NCI-H2227 (cell line): Measurements from ENCODE around the gene PTGER3.

ENCODE experiments used
- DNase-seq: peaks from one replicate; lab custom pipeline; 2025; ENCODE audit not compliant: unreplicated experiment; lab: John Stamatoyannopoulos, UW

The PTGER3 gene

GRCh38 chr1:71047635-71048607 lies at the start of gene PTGER3:
Gene PTGER3 (minus strand): TSS chr1:71047816. CDS start chr1:71047577, 239 bp downstream.
- peak; percentile 61 for DNase-seq

GRCh38 chr1:71094913-71095312 lies 47.3 kb upstream of the PTGER3 start:
- DNase-seq = no peak

DNA sequence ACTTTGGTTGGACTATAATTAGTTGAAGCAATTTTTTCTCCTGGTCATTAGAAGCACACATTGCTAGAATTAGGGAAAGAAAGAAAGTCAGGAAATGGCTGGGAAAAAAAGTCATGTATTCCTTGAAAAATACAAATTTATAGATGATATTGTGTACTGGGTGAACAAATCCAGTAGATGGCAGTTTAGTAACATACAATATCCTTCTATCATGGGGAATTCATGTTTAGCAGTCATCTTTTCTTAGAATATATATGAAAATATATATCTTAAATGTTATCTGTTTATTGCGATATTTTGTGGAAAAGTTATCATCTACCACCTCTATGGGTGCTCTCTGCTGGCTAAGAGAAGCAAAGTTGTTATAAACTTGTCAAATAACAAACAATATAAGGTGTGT lies 46.3 kb upstream of the PTGER3 start:
- DNase-seq = peak; percentile 3

DNA sequence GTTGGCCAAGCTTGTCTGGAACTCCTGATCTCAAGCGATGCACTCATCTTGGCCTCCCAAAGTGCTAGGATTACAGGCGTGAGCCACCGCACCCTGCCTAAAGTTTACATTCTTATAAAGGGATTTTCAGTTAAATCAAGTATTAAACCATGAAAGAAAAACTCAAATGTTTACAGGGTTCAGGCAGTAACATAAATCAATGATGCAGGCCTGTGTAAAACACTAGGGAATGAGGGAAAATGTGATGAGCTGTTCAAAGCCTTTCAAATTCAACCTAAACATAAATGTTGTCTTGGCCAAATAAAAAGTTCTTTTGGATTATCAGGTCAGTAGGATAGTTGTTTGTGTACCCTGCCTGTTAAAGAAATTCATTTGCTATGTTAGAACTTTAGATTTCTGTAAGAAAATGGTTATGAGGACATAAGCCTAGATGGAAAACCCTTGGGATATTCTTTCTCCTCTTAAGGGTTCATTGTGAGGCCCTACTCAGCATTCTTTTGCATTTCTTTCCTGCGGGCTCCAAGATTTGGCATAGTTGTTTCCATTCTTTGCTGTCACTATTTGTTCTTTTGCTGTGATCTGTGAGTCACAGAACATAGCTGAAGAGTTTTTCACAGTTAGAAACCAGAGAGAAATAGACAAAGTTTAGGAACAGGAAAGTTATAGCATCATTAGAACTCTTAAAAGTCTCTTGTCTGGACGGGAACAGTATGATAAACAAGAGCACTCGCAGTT lies 42.1 kb upstream of the PTGER3 start:
- DNase-seq = no peak

- DNase-seq = no peak
Measured at GRCh38 chr1:71088645-71089287, 41.1 kb upstream of the PTGER3 start.

GRCh38 chr1:71087713-71088112 lies 40.1 kb upstream of the PTGER3 start:
- DNase-seq = no peak

GRCh38 chr1:71087060-71087459 lies 39.4 kb upstream of the PTGER3 start:
- no peak for DNase-seq

DNA sequence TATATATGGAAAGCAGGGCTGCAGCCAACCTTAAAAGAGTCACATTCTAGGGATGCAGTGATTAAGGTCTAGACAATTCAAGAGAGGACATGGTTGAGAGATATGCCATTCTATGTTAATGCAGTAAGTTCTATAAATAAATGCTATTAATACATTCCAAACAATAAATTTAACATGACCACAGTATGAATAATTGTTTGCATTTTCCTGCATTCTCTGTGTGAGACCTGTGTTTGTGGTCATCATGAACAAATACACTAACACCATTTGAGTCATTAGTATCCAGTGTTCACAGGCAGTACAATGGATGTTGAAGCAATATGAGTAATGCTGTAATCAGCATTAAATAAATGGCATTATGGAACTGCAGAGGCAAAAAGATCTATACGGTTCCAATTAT lies 38.7 kb upstream of the PTGER3 start:
- DNase-seq = no peak

- no peak for DNase-seq
Measured at GRCh38 chr1:71083271-71083670, 35.7 kb upstream of the PTGER3 start.

- DNase-seq = peak; percentile 41
Measured at GRCh38 chr1:71081697-71082080, 34.1 kb upstream of the PTGER3 start.

- peak; percentile 97 for DNase-seq
Measured at GRCh38 chr1:71080739-71081696, 33.4 kb upstream of the PTGER3 start, which contains the start of gene ZRANB2. Gene ZRANB2 (minus strand): TSS chr1:71081035. CDS start chr1:71080995, 40 bp downstream.

GRCh38 chr1:71080230-71080738 lies 32.7 kb upstream of the PTGER3 start:
- DNase-seq = peak; percentile 10

DNA sequence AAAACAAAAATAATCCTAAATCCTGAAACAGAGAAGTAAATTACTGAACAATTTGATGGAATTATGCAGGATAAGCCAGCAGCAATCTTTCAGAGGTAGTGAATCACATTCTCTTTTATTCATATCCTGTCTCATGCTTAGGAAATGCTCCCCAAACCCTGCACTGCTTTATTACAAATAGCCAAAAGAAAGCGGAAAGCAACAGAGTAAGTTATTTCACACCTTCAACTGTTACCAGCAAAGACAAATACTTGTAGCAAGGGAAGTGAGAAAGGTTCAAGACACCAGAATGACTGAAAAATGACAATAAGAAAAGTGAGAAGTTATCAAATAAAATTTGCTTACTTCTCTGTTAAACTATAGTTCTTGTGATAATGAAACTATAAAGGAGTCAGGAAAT lies 27.1 kb upstream of the PTGER3 start:
- no peak for DNase-seq

- no peak for DNase-seq
Measured at GRCh38 chr1:71072273-71072672, 24.7 kb upstream of the PTGER3 start.

GRCh38 chr1:71071720-71072119 lies 24.1 kb upstream of the PTGER3 start:
- DNase-seq = no peak

GRCh38 chr1:71068325-71069240 lies 21.0 kb upstream of the PTGER3 start:
- DNase-seq = no peak

DNA sequence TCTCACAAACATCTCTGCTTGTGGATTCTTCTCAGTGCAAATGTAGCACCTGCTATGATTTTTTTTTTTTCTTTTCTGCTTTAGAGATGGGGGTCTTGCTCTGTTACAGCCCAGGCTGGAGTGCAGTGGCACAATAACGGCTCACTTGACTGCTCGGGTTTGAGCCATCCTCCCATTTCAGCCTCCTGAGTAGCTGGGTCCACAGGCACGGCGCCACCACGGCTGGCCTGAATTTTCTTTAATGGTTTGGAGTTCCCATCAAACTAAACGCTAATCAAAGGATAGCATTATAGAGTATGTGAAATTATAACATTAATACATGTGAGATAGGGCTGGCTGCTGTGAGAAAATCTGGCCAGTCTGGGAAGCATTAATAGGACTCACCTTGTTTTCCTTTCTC lies 7.2 kb upstream of the PTGER3 start:
- DNase-seq = no peak

DNA sequence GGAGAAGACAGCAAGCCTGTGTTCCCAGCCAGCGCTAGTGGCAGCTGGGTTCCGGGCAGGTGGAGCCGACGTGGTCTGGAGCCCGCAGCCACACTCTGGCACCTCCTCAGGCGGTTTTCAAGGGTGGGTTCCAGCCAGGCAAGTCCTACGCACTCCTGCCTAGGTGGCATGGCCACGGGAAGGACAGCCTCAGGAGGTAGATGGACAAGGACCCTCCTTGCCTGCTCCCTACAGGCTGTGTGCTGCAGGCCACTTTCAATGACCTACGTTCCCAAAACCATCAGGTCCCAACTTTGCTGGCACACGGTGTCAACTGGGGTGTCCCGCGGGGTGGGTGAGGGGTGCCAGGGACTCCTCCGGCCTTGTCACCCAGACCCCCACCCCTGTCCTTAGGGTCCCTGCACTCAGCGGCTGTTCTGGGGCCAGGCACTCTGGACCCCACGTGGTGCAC lies 6.7 kb upstream of the PTGER3 start:
- DNase-seq = no peak

GRCh38 chr1:71053758-71054157 lies 6.1 kb upstream of the PTGER3 start:
- DNase-seq = no peak
